SK-N-SH (cell line): ENCODE measurements around the gene CPPED1. TPM values are rescaled to one million over a fixed set of nuclear protein-coding genes. Genes with fewer than 3 reads are reported as not detected.

Source experiments
- CTCF ChIA-PET: fragments of 300-600, 350-600 bp; formaldehyde crosslinking; extraction: SDS; loops from one replicate; lab custom pipeline; 2021; lab: Yijun Ruan, JAX
- POLR2A ChIA-PET: fragments of 350-600 bp; sonication (Branson Sonifier 250); formaldehyde crosslinking; extraction: SDS; loops from one replicate; lab custom pipeline; 2020; ENCODE audit warnings: antibody characterized with exemption, inconsistent platforms; lab: Yijun Ruan, JAX
- DNase-seq: peaks from one replicate; pipeline ENCODE4 v3.0.0; 2012
- H2AFZ ChIP-seq: fragments of 200-600 bp; sonication (generic); 2 replicates; pipeline ENCODE4 v1.8.1; 2016; ENCODE audit warnings: antibody characterized with exemption, mild to moderate bottlenecking, low read depth
- H3F3A ChIP-seq: fragments of 200-600 bp; sonication (generic); replicated peaks from 2 replicates; pipeline ENCODE3; 2016; ENCODE audit warnings: antibody characterized with exemption, mild to moderate bottlenecking; ENCODE audit not compliant: insufficient read depth
- H3K27ac ChIP-seq, 2 experiments: fragments of 200-500 bp in 1 of 2; fragments of 200-600 bp in 1 of 2; sonication (Bioruptor generic) in 1 of 2; sonication (generic), shearing (Covaris generic) in 1 of 2; 2 replicates each; pipeline versions ENCODE4 v1.5.1 to v1.6.1; 2014 to 2016; ENCODE audit warnings: low read depth in 2 of 2, inconsistent platforms in 1 of 2, low read length in 1 of 2, mild to moderate bottlenecking in 1 of 2, mixed read lengths in 1 of 2
- H3K27me3 ChIP-seq: fragments of 200-600 bp; sonication (generic), shearing (Covaris generic); 2 replicates; pipeline ENCODE4 v1.6.1; 2016; ENCODE audit warnings: mixed run types; ENCODE audit not compliant: insufficient read depth
- H3K36me3 ChIP-seq, 2 experiments: fragments of 200-500 bp in 1 of 2; fragments of 200-600 bp in 1 of 2; sonication (Bioruptor generic) in 1 of 2; sonication (generic) in 1 of 2; replicated peaks in 1 of 2; 2 replicates each; pipeline versions ENCODE3 to v1.5.1; 2014 to 2016; ENCODE audit warnings: low read length in 1 of 2, mild to moderate bottlenecking in 1 of 2; ENCODE audit not compliant: insufficient read depth in 2 of 2, control insufficient read depth in 1 of 2
- H3K4me1 ChIP-seq, 2 experiments: fragments of 200-500 bp in 1 of 2; fragments of 200-600 bp in 1 of 2; sonication (Bioruptor generic) in 1 of 2; sonication (generic), shearing (Covaris generic) in 1 of 2; 2 replicates each; pipeline versions ENCODE4 v1.5.1 to v1.6.1; 2014 to 2016; ENCODE audit warnings: low read depth in 1 of 2, low read length in 1 of 2, mixed run types in 1 of 2; ENCODE audit not compliant: insufficient read depth in 2 of 2, control insufficient read depth in 1 of 2
- H3K4me2 ChIP-seq: fragments of 200-600 bp; sonication (generic), shearing (Covaris generic); 2 replicates; pipeline ENCODE4 v1.6.1; 2017; ENCODE audit warnings: mixed run types
- H3K4me3 ChIP-seq, 2 experiments: fragments of 200-500 bp in 1 of 2; fragments of 200-600 bp in 1 of 2; sonication (Bioruptor generic) in 1 of 2; sonication (generic), shearing (Covaris generic) in 1 of 2; 2 replicates each; pipeline versions ENCODE4 v1.5.1 to v1.8.1; 2014 to 2016; ENCODE audit warnings: low read depth in 2 of 2, inconsistent platforms in 1 of 2, low read length in 1 of 2, mild to moderate bottlenecking in 1 of 2, mixed read lengths in 1 of 2, moderate library complexity in 1 of 2
- H3K79me2 ChIP-seq: fragments of 200-600 bp; sonication (generic); 2 replicates; pipeline ENCODE4 v1.8.1; 2017; ENCODE audit warnings: mild to moderate bottlenecking; ENCODE audit not compliant: insufficient read depth
- H3K9ac ChIP-seq: fragments of 200-600 bp; sonication (generic); 2 replicates; pipeline ENCODE4 v1.6.1; 2017; ENCODE audit warnings: mixed run types
- H3K9me2 ChIP-seq: fragments of 200-600 bp; sonication (generic); 2 replicates; pipeline ENCODE4 v1.6.1; 2017; ENCODE audit warnings: mixed run types
- H3K9me3 ChIP-seq: fragments of 200-600 bp; sonication (generic); 2 replicates; pipeline ENCODE4 v1.6.1; 2017; ENCODE audit warnings: mixed run types, mild to moderate bottlenecking, moderate library complexity
- H4K20me1 ChIP-seq: fragments of 200-600 bp; sonication (generic); 2 replicates; pipeline ENCODE4 v1.6.1; 2017; ENCODE audit warnings: mild to moderate bottlenecking, mixed run types; ENCODE audit not compliant: insufficient read depth
- ELF1 ChIP-seq: IDR thresholded peaks from 2 replicates; pipeline ENCODE4 v1.4.0; 2012
- EP300 ChIP-seq, 2 experiments: IDR thresholded peaks; 2 replicates each; pipeline versions ENCODE4 v1.4.0 to v1.6.1; 2012; ENCODE audit warnings: borderline replicate concordance in 1 of 2, low read depth in 1 of 2, low read length in 1 of 2
- EZH2phosphoT487 ChIP-seq: fragments of 200-600 bp; sonication (generic); IDR thresholded peaks from 2 replicates; pipeline ENCODE4 v1.6.1; 2017; ENCODE audit warnings: low read depth, mixed run types, mild to moderate bottlenecking, antibody characterized with exemption, moderate library complexity, borderline replicate concordance
- FOXJ3 ChIP-seq: sonication (generic); formaldehyde crosslinking; IDR thresholded peaks from 2 replicates; pipeline ENCODE4 v1.5.1; 2020; ENCODE audit warnings: mild to moderate bottlenecking, missing genetic modification reagents
- GABPA ChIP-seq: IDR thresholded peaks from 2 replicates; pipeline ENCODE4 v1.4.0; 2012; ENCODE audit warnings: low read depth, mild to moderate bottlenecking
- GATA2 ChIP-seq: sonication (generic); formaldehyde crosslinking; IDR thresholded peaks from 2 replicates; pipeline ENCODE4 v1.5.0; 2020; ENCODE audit warnings: mild to moderate bottlenecking, missing genetic modification reagents
- MEF2A ChIP-seq: IDR thresholded peaks from 2 replicates; pipeline ENCODE4 v1.4.0; 2012; ENCODE audit warnings: low read depth, borderline replicate concordance
- MXI1 ChIP-seq: IDR thresholded peaks from 2 replicates; pipeline ENCODE4 v1.6.1; 2012; ENCODE audit warnings: mild to moderate bottlenecking, low read depth, low read length, improper control_type of control experiment
- NRF1 ChIP-seq: IDR thresholded peaks from 2 replicates; pipeline ENCODE4 v1.6.1; 2012; ENCODE audit warnings: low read depth, mild to moderate bottlenecking, low read length
- POLR2AphosphoS5 ChIP-seq: IDR thresholded peaks from 2 replicates; pipeline ENCODE4 v1.6.1; 2012; ENCODE audit warnings: low read depth, low read length
- RAD21 ChIP-seq: IDR thresholded peaks from 2 replicates; pipeline ENCODE4 v1.6.1; 2012; ENCODE audit warnings: mild to moderate bottlenecking, low read length
- RXRA ChIP-seq: IDR thresholded peaks from 2 replicates; pipeline ENCODE4 v1.4.0; 2012; ENCODE audit warnings: low read depth, mild to moderate bottlenecking, borderline replicate concordance
- SMC3 ChIP-seq: IDR thresholded peaks from 2 replicates; pipeline ENCODE4 v1.6.1; 2012; ENCODE audit warnings: low read depth, low read length, improper control_type of control experiment
- TAF1 ChIP-seq: IDR thresholded peaks from 2 replicates; pipeline ENCODE4 v1.6.1; 2012; ENCODE audit warnings: low read depth, mild to moderate bottlenecking, low read length, moderate library complexity, borderline replicate concordance
- TCF12 ChIP-seq: IDR thresholded peaks from 2 replicates; pipeline ENCODE4 v1.4.0; 2012
- TEAD4 ChIP-seq: IDR thresholded peaks from 2 replicates; pipeline ENCODE4 v1.4.0; 2012; ENCODE audit warnings: mild to moderate bottlenecking, borderline replicate concordance; ENCODE audit not compliant: insufficient read depth
- WGBS: methylation state at CpG from one replicate; pipeline ENCODE4 v1.1.6; 2017; ENCODE audit warnings: low lambda C conversion rate; 5-methylcytosine and 5-hydroxymethylcytosine counted together
- polyA plus RNA-seq, 3 experiments: library from polyadenylated mRNA; depleted of rRNA; stranded (reverse); fragments of >200 nt; gene quantifications; 2 replicates each; pipeline ENCODE4 v1.2.3, GENCODE V29; 2012
- TF ChIP-seq, protein P1 (sequence below): IDR thresholded peaks from 2 replicates; pipeline ENCODE4 v1.6.1; 2012; ENCODE audit warnings: mild to moderate bottlenecking, low read depth, low read length, moderate library complexity
- TF ChIP-seq, protein P2 (sequence below): IDR thresholded peaks from 2 replicates; pipeline ENCODE4; 2012
- TF ChIP-seq, protein P3 (sequence below): fragments of 150-350 bp; IDR thresholded peaks from 2 replicates; pipeline ENCODE4 v1.6.1; 2016; ENCODE audit warnings: mild to moderate bottlenecking, low read depth, low read length
- TF ChIP-seq, protein P4 (sequence below): fragments of 150-350 bp; IDR thresholded peaks from 2 replicates; pipeline ENCODE4 v1.6.1; 2017; ENCODE audit warnings: antibody characterized with exemption, low read length, low read depth, borderline replicate concordance

Gene CPPED1
- polyA plus RNA-seq, 1 of the 3 experiments (the other 2 are of a cell fraction), result 11.9 TPM

DNA sequence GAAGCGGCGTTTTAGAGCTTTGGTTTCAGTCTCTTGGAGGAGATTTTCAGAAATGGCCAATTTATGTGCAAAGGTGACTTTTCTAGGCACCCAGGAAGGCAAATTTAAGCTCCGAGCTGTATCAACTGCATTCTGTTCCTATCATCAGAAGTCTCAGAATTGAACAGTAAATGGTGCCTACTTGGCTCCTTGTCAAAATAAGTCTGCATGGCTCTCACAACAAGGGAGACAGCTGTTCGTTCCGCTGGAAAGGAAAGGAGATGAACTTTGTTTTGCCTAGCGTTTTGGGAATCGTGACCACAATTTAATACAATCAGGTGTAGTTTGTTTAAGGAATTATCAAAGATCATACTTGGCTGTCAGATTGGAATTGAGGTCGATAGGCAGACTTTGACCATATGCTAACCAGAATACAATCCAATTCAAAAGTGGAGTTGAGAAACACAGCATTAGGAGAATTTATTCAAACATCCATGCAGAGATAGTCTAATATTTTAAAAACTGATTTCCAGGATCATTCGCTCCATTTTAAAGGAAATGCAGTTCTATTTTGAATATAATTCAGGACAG is 139.4 kb downstream of the CPPED1 start:
- 91% methylated on average over 9 of the region's 9 CpGs for WGBS
- H3K4me2 ChIP-seq, result no peak overlapping the region
- H2AFZ ChIP-seq, result no peak overlapping the region
- POLR2A ChIA-PET, result no interaction called here
- H3K4me1 ChIP-seq, result no peaks in the 10 kb centered on the region
- no peaks in the 10 kb centered on the region for H3F3A ChIP-seq
- H3K36me3 ChIP-seq, result peaks cover 0 to 24% of the 10 kb centered on the region in 2 experiments
- DNase-seq, result no peak
- no peaks in the 10 kb centered on the region; the same call in 1 of the 2 replicates for H3K79me2 ChIP-seq
- H3K9me2 ChIP-seq, result no peaks in the 10 kb centered on the region
- peaks cover 10% of the 10 kb centered on the region; the same call in 1 of the 2 replicates for H3K9me3 ChIP-seq
- TF ChIP-seq TCF12, result no peak
- no peak for TF ChIP-seq MXI1
- TF ChIP-seq, protein P1, sequence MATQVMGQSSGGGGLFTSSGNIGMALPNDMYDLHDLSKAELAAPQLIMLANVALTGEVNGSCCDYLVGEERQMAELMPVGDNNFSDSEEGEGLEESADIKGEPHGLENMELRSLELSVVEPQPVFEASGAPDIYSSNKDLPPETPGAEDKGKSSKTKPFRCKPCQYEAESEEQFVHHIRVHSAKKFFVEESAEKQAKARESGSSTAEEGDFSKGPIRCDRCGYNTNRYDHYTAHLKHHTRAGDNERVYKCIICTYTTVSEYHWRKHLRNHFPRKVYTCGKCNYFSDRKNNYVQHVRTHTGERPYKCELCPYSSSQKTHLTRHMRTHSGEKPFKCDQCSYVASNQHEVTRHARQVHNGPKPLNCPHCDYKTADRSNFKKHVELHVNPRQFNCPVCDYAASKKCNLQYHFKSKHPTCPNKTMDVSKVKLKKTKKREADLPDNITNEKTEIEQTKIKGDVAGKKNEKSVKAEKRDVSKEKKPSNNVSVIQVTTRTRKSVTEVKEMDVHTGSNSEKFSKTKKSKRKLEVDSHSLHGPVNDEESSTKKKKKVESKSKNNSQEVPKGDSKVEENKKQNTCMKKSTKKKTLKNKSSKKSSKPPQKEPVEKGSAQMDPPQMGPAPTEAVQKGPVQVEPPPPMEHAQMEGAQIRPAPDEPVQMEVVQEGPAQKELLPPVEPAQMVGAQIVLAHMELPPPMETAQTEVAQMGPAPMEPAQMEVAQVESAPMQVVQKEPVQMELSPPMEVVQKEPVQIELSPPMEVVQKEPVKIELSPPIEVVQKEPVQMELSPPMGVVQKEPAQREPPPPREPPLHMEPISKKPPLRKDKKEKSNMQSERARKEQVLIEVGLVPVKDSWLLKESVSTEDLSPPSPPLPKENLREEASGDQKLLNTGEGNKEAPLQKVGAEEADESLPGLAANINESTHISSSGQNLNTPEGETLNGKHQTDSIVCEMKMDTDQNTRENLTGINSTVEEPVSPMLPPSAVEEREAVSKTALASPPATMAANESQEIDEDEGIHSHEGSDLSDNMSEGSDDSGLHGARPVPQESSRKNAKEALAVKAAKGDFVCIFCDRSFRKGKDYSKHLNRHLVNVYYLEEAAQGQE, result no peak
- TF ChIP-seq, protein P2, sequence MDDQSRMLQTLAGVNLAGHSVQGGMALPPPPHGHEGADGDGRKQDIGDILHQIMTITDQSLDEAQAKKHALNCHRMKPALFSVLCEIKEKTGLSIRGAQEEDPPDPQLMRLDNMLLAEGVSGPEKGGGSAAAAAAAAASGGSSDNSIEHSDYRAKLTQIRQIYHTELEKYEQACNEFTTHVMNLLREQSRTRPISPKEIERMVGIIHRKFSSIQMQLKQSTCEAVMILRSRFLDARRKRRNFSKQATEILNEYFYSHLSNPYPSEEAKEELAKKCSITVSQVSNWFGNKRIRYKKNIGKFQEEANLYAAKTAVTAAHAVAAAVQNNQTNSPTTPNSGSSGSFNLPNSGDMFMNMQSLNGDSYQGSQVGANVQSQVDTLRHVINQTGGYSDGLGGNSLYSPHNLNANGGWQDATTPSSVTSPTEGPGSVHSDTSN, result no peak
- TF ChIP-seq EZH2phosphoT487, result no peak
- TF ChIP-seq EP300 (IDR thresholded peaks at IDR 0.05; ENCODE audit: borderline replicate concordance in 1 of 2, low read depth in 1 of 2, low read length in 1 of 2), result no peak
- no peak for TF ChIP-seq POLR2AphosphoS5
- no peak for TF ChIP-seq GATA2
- no peak for TF ChIP-seq RXRA
- TF ChIP-seq RAD21, result no peak
- TF ChIP-seq SMC3, result no peak
- TF ChIP-seq, protein P3, sequence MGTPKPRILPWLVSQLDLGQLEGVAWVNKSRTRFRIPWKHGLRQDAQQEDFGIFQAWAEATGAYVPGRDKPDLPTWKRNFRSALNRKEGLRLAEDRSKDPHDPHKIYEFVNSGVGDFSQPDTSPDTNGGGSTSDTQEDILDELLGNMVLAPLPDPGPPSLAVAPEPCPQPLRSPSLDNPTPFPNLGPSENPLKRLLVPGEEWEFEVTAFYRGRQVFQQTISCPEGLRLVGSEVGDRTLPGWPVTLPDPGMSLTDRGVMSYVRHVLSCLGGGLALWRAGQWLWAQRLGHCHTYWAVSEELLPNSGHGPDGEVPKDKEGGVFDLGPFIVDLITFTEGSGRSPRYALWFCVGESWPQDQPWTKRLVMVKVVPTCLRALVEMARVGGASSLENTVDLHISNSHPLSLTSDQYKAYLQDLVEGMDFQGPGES, result no peak
- TF ChIP-seq TAF1, result no peak
- no peak for TF ChIP-seq MEF2A
- TF ChIP-seq TEAD4, result no peak
- no peak for TF ChIP-seq NRF1
- TF ChIP-seq ELF1, result no peak
- no peak for TF ChIP-seq FOXJ3 (CRISPR knock-in tag)
- TF ChIP-seq GABPA, result no peak
- TF ChIP-seq, protein P4, sequence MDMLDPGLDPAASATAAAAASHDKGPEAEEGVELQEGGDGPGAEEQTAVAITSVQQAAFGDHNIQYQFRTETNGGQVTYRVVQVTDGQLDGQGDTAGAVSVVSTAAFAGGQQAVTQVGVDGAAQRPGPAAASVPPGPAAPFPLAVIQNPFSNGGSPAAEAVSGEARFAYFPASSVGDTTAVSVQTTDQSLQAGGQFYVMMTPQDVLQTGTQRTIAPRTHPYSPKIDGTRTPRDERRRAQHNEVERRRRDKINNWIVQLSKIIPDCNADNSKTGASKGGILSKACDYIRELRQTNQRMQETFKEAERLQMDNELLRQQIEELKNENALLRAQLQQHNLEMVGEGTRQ, result no peak
- no peak overlapping the region for H3K4me3 ChIP-seq
- CTCF ChIA-PET, result interaction anchor here (1.3 to 1.5 kb wide), 2 partner anchors 90 to 243 kb away, joined by 3 read pairs; no protein-coding TSS in a partner anchor
- no peaks in the 10 kb centered on the region for H3K27me3 ChIP-seq
- H3K9ac ChIP-seq, result no peak overlapping the region
- no peak overlapping the region for H3K27ac ChIP-seq
- H4K20me1 ChIP-seq, result no peaks in the 10 kb centered on the region
